TTC549 (cell line): ENCODE measurements around the gene GSX2.
"Not testable (repeated sequence)": the region's sequence is repeated elsewhere in the genome, so short reads cannot be mapped to it uniquely, and the experiment has no call there.

Source experiments
- FAIRE-seq: peaks from 2 replicates; lab custom pipeline; 2012; peaks lifted over from hg19 to GRCh38; lab: Jason Lieb, UNC

GSX2 gene

GRCh38 chr4:54104907-54105306 is 4.9 kb downstream of the GSX2 start:
- FAIRE-seq: no peak

DNA sequence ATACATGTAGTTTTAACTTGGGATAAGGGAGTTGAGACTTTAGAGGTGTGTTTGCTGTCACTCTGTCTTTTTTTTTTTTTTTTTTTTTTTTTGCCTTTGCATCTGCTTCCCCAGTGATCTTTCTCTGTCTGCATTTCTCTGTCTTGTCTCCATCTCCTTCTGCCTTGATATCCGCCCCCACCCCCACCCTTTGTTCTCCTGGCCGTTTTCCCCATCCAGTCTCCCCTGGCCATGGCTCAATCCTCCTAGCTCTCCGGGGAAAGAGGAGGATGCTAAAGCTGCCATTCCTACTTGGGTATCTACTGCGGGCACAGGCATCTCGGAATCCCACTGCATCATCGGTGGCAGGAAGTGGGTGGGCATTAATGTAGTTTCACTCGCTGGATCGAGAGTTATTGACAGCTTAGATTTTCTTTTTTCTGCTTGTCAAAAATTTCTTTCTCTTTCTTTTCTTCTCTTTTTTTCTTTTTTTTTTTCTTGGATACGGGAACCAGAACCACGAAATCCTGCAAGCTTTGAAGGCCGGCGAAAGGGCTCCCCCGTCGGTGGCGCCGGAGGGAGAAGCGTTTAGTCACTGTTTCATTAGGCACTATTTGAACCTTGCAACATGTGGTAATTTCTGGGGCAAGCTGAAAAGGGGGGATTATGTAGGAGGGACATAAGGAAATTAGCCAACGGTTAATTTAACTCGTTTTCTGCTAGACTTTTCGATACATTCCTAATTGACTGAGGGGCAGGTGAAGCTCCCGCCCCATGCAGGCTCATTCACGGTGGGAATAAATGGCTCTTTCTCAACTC is 8.2 kb downstream of the GSX2 start:
- FAIRE-seq: no peak

DNA sequence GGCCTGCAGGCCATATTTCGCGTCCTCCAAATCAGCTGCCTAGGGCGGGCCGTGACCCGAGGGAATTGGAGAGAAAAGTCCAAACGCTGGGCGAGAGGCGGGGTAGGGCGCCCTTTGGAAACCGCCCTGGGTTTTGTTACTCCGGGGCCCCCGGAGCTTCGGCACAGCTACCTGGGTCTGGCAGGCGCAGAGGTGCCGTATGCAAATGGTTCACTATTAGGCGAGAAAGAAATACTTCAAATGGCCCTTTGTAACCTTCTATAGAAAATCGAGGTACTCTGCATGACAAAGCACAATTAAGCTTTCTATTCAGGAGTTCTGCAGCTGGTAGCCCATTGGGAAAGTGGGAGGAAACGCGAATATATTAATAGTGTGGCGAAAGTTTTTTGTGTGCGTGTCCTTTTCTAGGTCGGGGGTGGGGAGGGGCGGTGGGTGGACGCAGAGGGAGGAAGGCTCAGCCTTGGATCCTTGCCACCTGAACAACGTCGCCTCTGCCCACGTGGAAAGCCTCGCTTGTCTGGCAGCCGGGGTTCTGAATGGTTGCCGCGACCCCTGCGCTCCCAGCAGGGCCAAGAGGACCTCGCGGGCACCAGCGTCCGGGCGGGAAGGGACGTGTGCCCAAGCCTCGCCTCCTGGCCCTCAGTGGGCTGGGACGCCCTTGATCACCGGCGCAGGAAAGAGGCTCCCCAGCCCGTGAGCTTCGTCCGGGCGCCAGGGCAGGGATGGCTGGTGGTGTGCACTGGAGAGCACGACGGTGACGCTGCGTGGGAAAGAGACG is 9.5 kb downstream of the GSX2 start:
- FAIRE-seq: no peak

DNA sequence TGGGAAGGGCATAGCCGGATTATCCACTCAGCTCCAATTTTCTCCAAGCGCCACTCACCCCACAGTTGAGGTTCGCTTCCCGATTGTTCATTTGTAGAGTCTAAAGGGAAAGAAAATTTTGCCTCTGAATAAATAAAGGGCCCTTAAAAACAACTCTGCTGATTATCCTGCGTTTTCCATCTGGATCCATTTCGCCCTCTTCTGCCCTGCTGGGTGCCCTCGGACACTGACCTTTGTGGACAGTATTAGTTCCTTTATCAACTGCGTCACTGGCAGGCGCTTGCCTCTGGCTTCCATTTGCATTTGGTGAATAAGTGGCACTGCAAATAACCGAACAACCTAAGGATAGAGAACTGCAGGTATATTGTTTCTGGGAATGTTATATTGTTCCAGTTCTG is 10.1 kb downstream of the GSX2 start:
- FAIRE-seq: no peak

DNA sequence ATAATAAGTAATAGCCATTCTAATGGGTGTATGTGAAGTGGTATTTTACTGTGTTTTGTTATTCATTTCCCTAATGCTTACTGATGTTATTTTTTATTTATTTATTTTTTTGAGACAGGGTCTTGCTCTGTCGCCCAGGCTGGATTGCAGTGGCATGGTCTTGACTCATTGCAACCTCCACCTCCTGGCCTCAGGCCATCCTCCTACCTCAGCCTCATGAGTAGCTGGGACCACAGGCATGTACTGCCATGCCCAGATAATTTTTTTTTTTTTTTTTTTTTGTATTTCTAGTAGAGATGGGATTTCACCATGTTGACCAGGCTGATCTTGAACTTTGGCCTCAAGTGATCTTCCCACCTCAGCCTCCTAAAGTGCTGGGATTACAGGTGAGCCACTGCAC is 13.2 kb downstream of the GSX2 start:
- not testable (repeated sequence) for FAIRE-seq

DNA sequence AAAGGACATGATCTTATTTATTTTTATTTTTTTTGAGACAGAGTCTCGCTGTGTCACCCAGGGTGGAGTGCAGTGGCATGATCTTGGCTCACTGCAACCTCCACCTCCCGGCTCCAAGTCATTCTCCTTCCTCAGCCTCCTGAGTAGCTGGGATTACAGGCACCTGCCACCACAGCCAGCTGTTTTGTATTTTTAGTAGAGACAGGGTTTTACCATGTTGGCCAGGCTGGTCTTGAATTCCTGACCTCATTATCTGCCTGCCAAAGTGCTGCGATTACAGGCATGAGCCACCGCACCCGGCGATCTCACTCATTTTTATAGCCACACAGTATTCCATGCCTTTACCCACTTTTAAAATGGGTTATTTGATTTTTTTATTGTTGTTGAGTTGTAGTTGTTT is 16.3 kb downstream of the GSX2 start:
- not testable (repeated sequence) for FAIRE-seq

- no peak for FAIRE-seq
Measured at GRCh38 chr4:54118850-54119589, 19.1 kb downstream of the GSX2 start.

- FAIRE-seq: no peak
Measured at GRCh38 chr4:54120518-54120917, 20.6 kb downstream of the GSX2 start.

- FAIRE-seq: no peak
Measured at GRCh38 chr4:54127660-54128059, 27.7 kb downstream of the GSX2 start.

DNA sequence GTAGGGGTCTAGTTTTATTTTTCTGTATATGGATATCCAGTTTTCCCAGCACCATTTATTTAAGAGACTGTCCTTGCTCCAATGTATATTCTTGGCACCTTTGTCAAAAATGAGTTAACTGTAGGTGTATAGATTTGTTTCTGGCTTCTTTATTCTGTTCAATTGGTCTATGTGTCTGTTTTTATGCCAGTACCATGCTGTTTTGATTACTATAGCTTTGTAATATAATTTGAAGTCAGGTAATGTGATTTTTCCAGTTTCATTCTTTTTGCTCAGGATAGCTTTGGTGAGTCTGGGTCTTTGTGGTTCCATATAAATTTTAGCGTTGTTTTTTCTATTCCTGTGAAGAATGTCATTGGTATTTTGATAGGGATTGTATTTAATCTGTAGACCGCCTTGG is 28.7 kb downstream of the GSX2 start:
- FAIRE-seq: not testable (repeated sequence)

- FAIRE-seq: no peak
Measured at GRCh38 chr4:54139332-54139731, 39.4 kb downstream of the GSX2 start.

GRCh38 chr4:54140287-54140686 is 40.3 kb downstream of the GSX2 start:
- FAIRE-seq: no peak

DNA sequence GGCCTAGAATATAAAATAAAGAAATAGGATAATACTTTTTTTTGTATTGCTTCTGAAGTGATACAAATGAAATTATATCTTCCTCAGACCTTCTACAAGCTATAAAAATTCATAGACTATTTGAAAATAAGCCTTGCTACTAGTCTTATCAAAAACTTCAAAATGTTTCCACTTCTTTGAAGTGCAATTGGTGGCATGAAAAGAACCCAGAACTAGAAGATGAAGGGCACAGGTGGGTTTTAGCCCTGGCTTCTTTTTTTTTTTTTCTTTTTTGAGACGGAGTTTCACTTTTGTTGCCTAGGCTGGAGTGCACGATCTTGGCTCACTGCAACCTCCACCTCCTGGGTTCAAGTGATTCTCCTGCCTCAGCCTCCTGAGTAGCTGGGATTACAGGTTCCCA is 44.2 kb downstream of the GSX2 start:
- FAIRE-seq: no peak

GRCh38 chr4:54144661-54145171 is 44.8 kb downstream of the GSX2 start:
- FAIRE-seq: no peak

GRCh38 chr4:54146139-54146538 is 46.2 kb downstream of the GSX2 start:
- FAIRE-seq: no peak

DNA sequence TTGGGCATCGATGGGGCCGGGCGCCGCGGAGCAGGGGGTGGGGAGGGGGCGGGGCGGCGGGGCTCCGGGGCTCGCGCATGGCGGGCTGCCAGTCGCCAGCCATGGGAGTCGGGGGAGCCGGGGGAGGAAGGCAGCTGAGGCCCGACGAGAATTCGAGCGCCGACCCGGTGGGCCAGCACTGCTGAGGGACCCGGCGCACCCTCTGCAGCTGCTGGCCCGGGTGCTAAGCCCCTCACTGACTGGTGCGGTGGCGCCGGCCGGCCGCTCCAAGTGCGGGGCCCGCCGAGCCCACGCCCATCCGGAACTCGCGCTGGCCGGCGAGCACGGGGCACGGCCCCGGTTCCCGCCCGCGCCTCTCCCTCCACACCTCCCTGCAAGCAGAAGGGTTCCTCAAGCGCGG is 49.4 kb downstream of the GSX2 start:
- FAIRE-seq: no peak
